K562 (cell line): Measurements from ENCODE around the gene ABCA13. TPM values are rescaled to one million over a fixed set of nuclear protein-coding genes. Genes with fewer than 3 reads are reported as not detected.

Experiments used
- ATAC-seq: fragments of 200-7000 bp; cut with Tn5 transposase; 3 replicates; pipeline ENCODE4 v1.9.1; 2020; ENCODE audit warnings: moderate library complexity
- BruUV-seq: library from RNA; stranded (reverse); fragments of 400-500 nt; replicated peaks from 2 replicates; lab custom pipeline; 2021; lab: Mats Ljungman, UMichigan
- CTCF ChIA-PET: fragments of 300-600 bp; formaldehyde crosslinking; extraction: SDS; loops from one replicate; lab custom pipeline; 2021; ENCODE audit warnings: low intra/inter-chr PET ratio; lab: Yijun Ruan, JAX
- POLR2A ChIA-PET: fragments of 300-600, 350-650 bp; sonication (Branson Sonifier 250); formaldehyde crosslinking; extraction: SDS; loops from one replicate; lab custom pipeline; 2021; ENCODE audit warnings: antibody characterized with exemption, inconsistent platforms; lab: Yijun Ruan, JAX
- DNase-seq, 4 experiments: peaks; one replicate each; pipeline versions ENCODE4 v3.0.0 to v3.0.0-alpha.2; 2011 to 2018; ENCODE audit warnings: low spot score in 3 of 4, mixed read lengths in 3 of 4; ENCODE audit errors: extremely low read depth in 1 of 4
- FAIRE-seq: peaks from 2 replicates; lab custom pipeline; 2011; peaks lifted over from hg19 to GRCh38; lab: Jason Lieb, UNC
- H2AFZ ChIP-seq: 2 replicates; pipeline ENCODE4 v1.6.0; 2011; ENCODE audit warnings: low read depth, low read length, control low read depth, inconsistent platforms
- H3K27ac ChIP-seq: fragments of 200-600 bp; 3 replicates; pipeline ENCODE4 v1.8.0; 2011; ENCODE audit warnings: low read depth, mild to moderate bottlenecking, control low read depth, inconsistent platforms, low read length, moderate library complexity, mixed read lengths; ENCODE audit errors: extremely low read depth
- H3K27me3 ChIP-seq, 2 experiments: fragments of 300-600 bp in 1 of 2; 2 replicates in 1 of 2; 3 replicates in 1 of 2; pipeline versions ENCODE4 v1.6.0 to v1.8.0; 2011; ENCODE audit warnings: inconsistent platforms in 2 of 2, low read length in 2 of 2, mild to moderate bottlenecking in 1 of 2, mixed read lengths in 1 of 2, moderate library complexity in 1 of 2; ENCODE audit not compliant: control insufficient read depth in 2 of 2, insufficient read depth in 2 of 2
- H3K36me3 ChIP-seq: fragments of 300-600 bp; 3 replicates; pipeline ENCODE4 v1.8.0; 2011; ENCODE audit warnings: mild to moderate bottlenecking, low read length, inconsistent platforms; ENCODE audit not compliant: control insufficient read depth, insufficient read depth
- H3K4me1 ChIP-seq, 2 experiments: fragments of 200-600 bp in 1 of 2; replicated peaks in 1 of 2; 2 replicates in 1 of 2; 3 replicates in 1 of 2; pipeline versions ENCODE4 v1.5.1 to v1.8.0; 2011; ENCODE audit warnings: inconsistent platforms in 2 of 2, low read length in 2 of 2, mild to moderate bottlenecking in 1 of 2, mixed read lengths in 1 of 2, moderate library complexity in 1 of 2; ENCODE audit not compliant: control insufficient read depth in 2 of 2, insufficient read depth in 2 of 2
- H3K4me2 ChIP-seq: 2 replicates; pipeline ENCODE4 v1.6.1; 2011; ENCODE audit warnings: low read length, control low read depth, inconsistent platforms, mixed read lengths; ENCODE audit not compliant: insufficient read depth
- H3K4me3 ChIP-seq: fragments of 200-600 bp; sonication (generic), shearing (Covaris generic); 2 replicates; pipeline ENCODE4 v1.5.1; 2016; ENCODE audit warnings: control low read depth, inconsistent platforms
- H3K79me2 ChIP-seq: fragments of 200-600 bp; 3 replicates; pipeline ENCODE4 v1.8.0; 2011; ENCODE audit warnings: low read length, inconsistent platforms; ENCODE audit not compliant: control insufficient read depth, insufficient read depth
- H3K9ac ChIP-seq, 2 experiments: 2 replicates each; pipeline versions ENCODE4 v1.6.0 to v1.6.1; 2011; ENCODE audit warnings: low read depth in 2 of 2, low read length in 2 of 2, control low read depth in 1 of 2, inconsistent platforms in 1 of 2, mild to moderate bottlenecking in 1 of 2, mixed read lengths in 1 of 2; ENCODE audit not compliant: insufficient read depth in 1 of 2
- H3K9me1 ChIP-seq: one replicate; pipeline ENCODE4 v1.6.0; 2011; ENCODE audit warnings: inconsistent platforms, mild to moderate bottlenecking, low read length, moderate library complexity; ENCODE audit not compliant: control insufficient read depth, insufficient read depth
- H3K9me3 ChIP-seq: replicated peaks from 2 replicates; pipeline ENCODE4 v1.5.1; 2011; ENCODE audit warnings: low read depth, low read length, inconsistent platforms; ENCODE audit not compliant: control insufficient read depth, insufficient read depth
- H4K20me1 ChIP-seq: replicated peaks from 2 replicates; pipeline ENCODE4 v1.6.1; 2011; ENCODE audit warnings: low read length, inconsistent platforms, mixed read lengths; ENCODE audit not compliant: control insufficient read depth, insufficient read depth
- JUN ChIP-seq, 2 experiments: sonication (generic) in 1 of 2; formaldehyde crosslinking in 1 of 2; IDR thresholded peaks; 2 replicates each; pipeline versions ENCODE4 v1.6.1 to v1.8.0; 2012 to 2022; ENCODE audit warnings: borderline replicate concordance in 2 of 2, mild to moderate bottlenecking in 2 of 2, improper control_type of control experiment in 1 of 2, low read depth in 1 of 2, low read length in 1 of 2, missing genetic modification reagents in 1 of 2
- JUND ChIP-seq, 2 experiments: IDR thresholded peaks; 2 replicates in 1 of 2; 3 replicates in 1 of 2; pipeline ENCODE4 v1.6.1; 2011; ENCODE audit warnings: borderline replicate concordance in 2 of 2, low read depth in 2 of 2, low read length in 2 of 2, improper control_type of control experiment in 1 of 2, missing biosample characterization in 1 of 2, missing genetic modification characterization in 1 of 2, missing genetic modification reagents in 1 of 2
- MTA3 ChIP-seq: fragments of 450-650 bp; formaldehyde crosslinking; IDR thresholded peaks from 2 replicates; pipeline ENCODE4 v1.6.1; 2017; ENCODE audit warnings: mild to moderate bottlenecking, borderline replicate concordance
- MYNN ChIP-seq, 2 experiments: sonication (generic); formaldehyde crosslinking in 1 of 2; IDR thresholded peaks; 2 replicates each; pipeline versions ENCODE4 v1.5.0 to v1.6.1; 2016 to 2020; ENCODE audit warnings: antibody characterized with exemption in 1 of 2, missing genetic modification reagents in 1 of 2
- NFATC3 ChIP-seq: fragments of 450-650 bp; IDR thresholded peaks from 2 replicates; pipeline ENCODE4 v1.6.1; 2017; ENCODE audit warnings: mild to moderate bottlenecking
- NR2C2 ChIP-seq, 2 experiments: fragments of 200-800 bp in 1 of 2; sonication (Bioruptor generic) in 1 of 2; sonication (generic) in 1 of 2; formaldehyde crosslinking in 1 of 2; IDR thresholded peaks; 2 replicates each; pipeline versions ENCODE4 v1.6.1 to v1.8.0; 2016 to 2022; ENCODE audit warnings: mild to moderate bottlenecking in 1 of 2, missing compliant biosample characterization in 1 of 2, missing genetic modification characterization in 1 of 2, missing genetic modification reagents in 1 of 2
- RAD51 ChIP-seq: fragments of 450-650 bp; IDR thresholded peaks from 2 replicates; pipeline ENCODE4 v1.7.1; 2016; ENCODE audit warnings: low read depth, mild to moderate bottlenecking, borderline replicate concordance
- RBBP5 ChIP-seq: fragments of 200-600 bp; sonication (generic); IDR thresholded peaks from 2 replicates; pipeline ENCODE4 v1.6.1; 2012; ENCODE audit warnings: borderline replicate concordance, mild to moderate bottlenecking, low read length, control low read depth, inconsistent platforms; ENCODE audit not compliant: insufficient read depth, poor library complexity, severe bottlenecking
- TAF15 ChIP-seq: fragments of 200-400 bp; formaldehyde crosslinking; IDR thresholded peaks from 2 replicates; pipeline ENCODE4 v1.6.1; 2017; ENCODE audit warnings: mild to moderate bottlenecking, low read depth, low read length, moderate library complexity
- TCFL5 ChIP-seq: fragments of 250-450 bp; sonication (Bioruptor Pico); conservative IDR thresholded peaks from 2 replicates; pipeline ENCODE4 v1.6.1; 2021; ENCODE audit warnings: mild to moderate bottlenecking, moderate library complexity, matching md5 sums
- ZNF140 ChIP-seq: fragments of 250-450 bp; sonication (Bioruptor Pico); IDR thresholded peaks from 2 replicates; pipeline ENCODE4 v1.8.0; 2021; ENCODE audit warnings: moderate library complexity, mild to moderate bottlenecking, inconsistent platforms
- ZNF561 ChIP-seq: fragments of 450-650 bp; formaldehyde crosslinking; conservative IDR thresholded peaks from 2 replicates; pipeline ENCODE4 v1.4.0; 2020; ENCODE audit warnings: mild to moderate bottlenecking, moderate library complexity
- WGBS: fragments of 100-300 bp; shearing (Covaris generic); methylation state at CpG from one replicate; pipeline ENCODE4 v1.1.6; 2016; ENCODE audit warnings: low coverage, mixed read lengths; ENCODE audit not compliant: insufficient coverage; ENCODE audit errors: missing lambda C conversion rate; 5-methylcytosine and 5-hydroxymethylcytosine counted together
- in situ Hi-C: fragments of 300-500 bp; cut with MboI; formaldehyde crosslinking; loops from 4 replicates; pipeline ENCODE4 v1.15.0; 2018; ENCODE audit warnings: inconsistent platforms, mixed read lengths
- intact Hi-C: fragments of 100-400 bp; cut with micrococcal nuclease; formaldehyde crosslinking; loops from 2 replicates; pipeline ENCODE4 v1.14.2; 2022
- polyA plus RNA-seq, 8 experiments: library from polyadenylated mRNA; depleted of rRNA in 4 of 8; stranded (reverse) in 5 of 8; unstranded in 3 of 8; fragments of >200 nt; fragmentation: Nextera tagmentation in 2 of 8; fragmentation: Illumina TruSeq in 1 of 8; extraction: Ambion mirVana in 2 of 8; extraction: Trizol in 1 of 8; gene quantifications; 2 replicates each; pipeline versions ENCODE4 v1.2.1 to v1.2.3, GENCODE V29; 2011 to 2014; ENCODE audit warnings: inconsistent platforms in 1 of 8, missing spikeins in 1 of 8
- total RNA-seq, 7 experiments: library from RNA; depleted of rRNA in 6 of 7; stranded (reverse); fragments of >200 nt in 6 of 7; fragmentation: Illumina TruSeq in 2 of 7; extraction: Trizol in 2 of 7; gene quantifications; 2 replicates each; pipeline versions ENCODE4 v1.2.1 to v1.2.3, GENCODE V29; 2011 to 2021; ENCODE audit warnings: low replicate concordance in 1 of 7
- TF ChIP-seq, protein P1 (sequence below): fragments of 450-650 bp; conservative IDR thresholded peaks from 2 replicates; pipeline ENCODE4 v1.6.1; 2016; ENCODE audit warnings: missing genetic modification characterization, low read depth, mild to moderate bottlenecking, control low read depth, missing compliant biosample characterization
- TF ChIP-seq, protein P2 (sequence below): fragments of 450-650 bp; formaldehyde crosslinking; IDR thresholded peaks from 2 replicates; pipeline ENCODE4 v1.4.0; 2020; ENCODE audit warnings: mild to moderate bottlenecking, mixed read lengths
- TF ChIP-seq, protein P3 (sequence below): fragments of 450-650 bp; formaldehyde crosslinking; IDR thresholded peaks from 2 replicates; pipeline ENCODE4 v1.4.0; 2022; ENCODE audit warnings: mild to moderate bottlenecking, moderate library complexity
- TF ChIP-seq, protein P4 (sequence below): fragments of 250-450 bp; sonication (Bioruptor Pico); IDR thresholded peaks from 2 replicates; pipeline ENCODE4 v1.4.0; 2020

ABCA13 gene
- total and polyA plus RNA-seq, 9 of the 15 experiments (the other 6 are each of a cell fraction or from before 2014, with no cell fraction given), result 0.14 to 1.5 (median 0.38) TPM

GRCh38 chr7:48658138-48658537, 486.9 kb downstream of the ABCA13 start:
- H3K36me3 ChIP-seq, result no peaks in the 10 kb centered on the region
- FAIRE-seq (no peak), DNase-seq (no peak), ATAC-seq (no peak)
- H3K9ac ChIP-seq, result no peak overlapping the region
- no peaks in the 10 kb centered on the region for H3K4me1 ChIP-seq
- POLR2A ChIA-PET, result no interaction called here
- no peaks in the 10 kb centered on the region for H3K27me3 ChIP-seq
- intact Hi-C loops, result no loop called here
- CTCF ChIA-PET, result no interaction called here
- H3K9me3 ChIP-seq, result no peaks in the 10 kb centered on the region; the same call in 1 of the 2 replicates
- H3K9me1 ChIP-seq, result no peaks in the 10 kb centered on the region
- no peak overlapping the region for H3K4me2 ChIP-seq
- H3K27ac ChIP-seq, result no peak overlapping the region
- WGBS, result 0% methylated on average over 2 of the region's 2 CpGs
- no peak overlapping the region for H2AFZ ChIP-seq
- H3K4me3 ChIP-seq, result no peak overlapping the region
- in situ Hi-C loops, result no loop called here
- H3K79me2 ChIP-seq, result no peaks in the 10 kb centered on the region
- H4K20me1 ChIP-seq, result no peaks in the 10 kb centered on the region
- no TSS peak for BruUV-seq
- TF ChIP-seq ZNF140 (CRISPR knock-in tag), result no peak
- TF ChIP-seq MYNN (IDR thresholded peaks at IDR 0.05), result no peak
- TF ChIP-seq MYNN (CRISPR knock-in tag; IDR thresholded peaks at IDR 0.05), result no peak
- no peak for TF ChIP-seq TAF15
- no peak for TF ChIP-seq RBBP5
- no peak for TF ChIP-seq TCFL5 (CRISPR knock-in tag)
- no peak for TF ChIP-seq JUND (IDR thresholded peaks at IDR 0.05; ENCODE audit: borderline replicate concordance, low read depth, low read length)
- no peak for TF ChIP-seq JUND (tag; IDR thresholded peaks at IDR 0.05; ENCODE audit: borderline replicate concordance, low read depth, low read length)
- TF ChIP-seq, protein P1, sequence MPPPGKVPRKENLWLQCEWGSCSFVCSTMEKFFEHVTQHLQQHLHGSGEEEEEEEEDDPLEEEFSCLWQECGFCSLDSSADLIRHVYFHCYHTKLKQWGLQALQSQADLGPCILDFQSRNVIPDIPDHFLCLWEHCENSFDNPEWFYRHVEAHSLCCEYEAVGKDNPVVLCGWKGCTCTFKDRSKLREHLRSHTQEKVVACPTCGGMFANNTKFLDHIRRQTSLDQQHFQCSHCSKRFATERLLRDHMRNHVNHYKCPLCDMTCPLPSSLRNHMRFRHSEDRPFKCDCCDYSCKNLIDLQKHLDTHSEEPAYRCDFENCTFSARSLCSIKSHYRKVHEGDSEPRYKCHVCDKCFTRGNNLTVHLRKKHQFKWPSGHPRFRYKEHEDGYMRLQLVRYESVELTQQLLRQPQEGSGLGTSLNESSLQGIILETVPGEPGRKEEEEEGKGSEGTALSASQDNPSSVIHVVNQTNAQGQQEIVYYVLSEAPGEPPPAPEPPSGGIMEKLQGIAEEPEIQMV (tag), result no peak
- no peak for TF ChIP-seq NFATC3
- no peak for TF ChIP-seq JUN (IDR thresholded peaks at IDR 0.05; ENCODE audit: borderline replicate concordance, low read depth, low read length)
- TF ChIP-seq JUN (CRISPR knock-in tag; IDR thresholded peaks at IDR 0.05; ENCODE audit: borderline replicate concordance), result no peak
- no peak for TF ChIP-seq MTA3
- no peak for TF ChIP-seq ZNF561 (CRISPR knock-in tag)
- no peak for TF ChIP-seq RAD51
- TF ChIP-seq, protein P2, sequence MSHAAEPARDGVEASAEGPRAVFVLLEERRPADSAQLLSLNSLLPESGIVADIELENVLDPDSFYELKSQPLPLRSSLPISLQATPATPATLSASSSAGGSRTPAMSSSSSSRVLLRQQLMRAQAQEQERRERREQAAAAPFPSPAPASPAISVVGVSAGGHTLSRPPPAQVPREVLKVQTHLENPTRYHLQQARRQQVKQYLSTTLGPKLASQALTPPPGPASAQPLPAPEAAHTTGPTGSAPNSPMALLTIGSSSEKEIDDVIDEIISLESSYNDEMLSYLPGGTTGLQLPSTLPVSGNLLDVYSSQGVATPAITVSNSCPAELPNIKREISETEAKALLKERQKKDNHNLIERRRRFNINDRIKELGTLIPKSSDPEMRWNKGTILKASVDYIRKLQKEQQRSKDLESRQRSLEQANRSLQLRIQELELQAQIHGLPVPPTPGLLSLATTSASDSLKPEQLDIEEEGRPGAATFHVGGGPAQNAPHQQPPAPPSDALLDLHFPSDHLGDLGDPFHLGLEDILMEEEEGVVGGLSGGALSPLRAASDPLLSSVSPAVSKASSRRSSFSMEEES (CRISPR knock-in tag), result no peak
- TF ChIP-seq, protein P3, sequence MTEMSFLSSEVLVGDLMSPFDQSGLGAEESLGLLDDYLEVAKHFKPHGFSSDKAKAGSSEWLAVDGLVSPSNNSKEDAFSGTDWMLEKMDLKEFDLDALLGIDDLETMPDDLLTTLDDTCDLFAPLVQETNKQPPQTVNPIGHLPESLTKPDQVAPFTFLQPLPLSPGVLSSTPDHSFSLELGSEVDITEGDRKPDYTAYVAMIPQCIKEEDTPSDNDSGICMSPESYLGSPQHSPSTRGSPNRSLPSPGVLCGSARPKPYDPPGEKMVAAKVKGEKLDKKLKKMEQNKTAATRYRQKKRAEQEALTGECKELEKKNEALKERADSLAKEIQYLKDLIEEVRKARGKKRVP (CRISPR knock-in tag), result no peak
- TF ChIP-seq, protein P4, sequence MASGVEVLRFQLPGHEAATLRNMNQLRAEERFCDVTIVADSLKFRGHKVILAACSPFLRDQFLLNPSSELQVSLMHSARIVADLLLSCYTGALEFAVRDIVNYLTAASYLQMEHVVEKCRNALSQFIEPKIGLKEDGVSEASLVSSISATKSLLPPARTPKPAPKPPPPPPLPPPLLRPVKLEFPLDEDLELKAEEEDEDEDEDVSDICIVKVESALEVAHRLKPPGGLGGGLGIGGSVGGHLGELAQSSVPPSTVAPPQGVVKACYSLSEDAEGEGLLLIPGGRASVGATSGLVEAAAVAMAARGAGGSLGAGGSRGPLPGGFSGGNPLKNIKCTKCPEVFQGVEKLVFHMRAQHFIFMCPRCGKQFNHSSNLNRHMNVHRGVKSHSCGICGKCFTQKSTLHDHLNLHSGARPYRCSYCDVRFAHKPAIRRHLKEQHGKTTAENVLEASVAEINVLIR (CRISPR knock-in tag), result no peak
- TF ChIP-seq NR2C2 (CRISPR knock-in tag; IDR thresholded peaks at IDR 0.05), result no peak
- TF ChIP-seq NR2C2 (tag; IDR thresholded peaks at IDR 0.05), result no peak
